ENCODE measurements around the gene BAZ1A.

GRCh38 chr14:34920339-34920738 is 45.2 kb upstream of the BAZ1A start:
- TF ChIP-seq POLR2AphosphoS5 (IDR thresholded peaks at IDR 0.05; ENCODE audit: low read depth, low read length) (no peak), RFX5 (IDR thresholded peaks at IDR 0.05; ENCODE audit: borderline replicate concordance, low read depth, low read length) (no peak), CTCF (IDR thresholded peaks at IDR 0.05; ENCODE audit: control extremely low read depth in 1 of 3, insufficient read depth in 1 of 3, low read depth in 1 of 3, low read length in 3 of 3) (no peak)
